ENCODE measurements around the gene COL27A1.

The COL27A1 gene

GRCh38 chr9:114169029-114169951 is 14.0 kb downstream of the COL27A1 start:
- no peak for DNase-seq

GRCh38 chr9:114169952-114170770 is 14.8 kb downstream of the COL27A1 start:
- no peak for DNase-seq

GRCh38 chr9:114170771-114171461 is 15.6 kb downstream of the COL27A1 start:
- no peak for DNase-seq

- no peak for DNase-seq
Measured at GRCh38 chr9:114171500-114171899, 16.2 kb downstream of the COL27A1 start.

DNA sequence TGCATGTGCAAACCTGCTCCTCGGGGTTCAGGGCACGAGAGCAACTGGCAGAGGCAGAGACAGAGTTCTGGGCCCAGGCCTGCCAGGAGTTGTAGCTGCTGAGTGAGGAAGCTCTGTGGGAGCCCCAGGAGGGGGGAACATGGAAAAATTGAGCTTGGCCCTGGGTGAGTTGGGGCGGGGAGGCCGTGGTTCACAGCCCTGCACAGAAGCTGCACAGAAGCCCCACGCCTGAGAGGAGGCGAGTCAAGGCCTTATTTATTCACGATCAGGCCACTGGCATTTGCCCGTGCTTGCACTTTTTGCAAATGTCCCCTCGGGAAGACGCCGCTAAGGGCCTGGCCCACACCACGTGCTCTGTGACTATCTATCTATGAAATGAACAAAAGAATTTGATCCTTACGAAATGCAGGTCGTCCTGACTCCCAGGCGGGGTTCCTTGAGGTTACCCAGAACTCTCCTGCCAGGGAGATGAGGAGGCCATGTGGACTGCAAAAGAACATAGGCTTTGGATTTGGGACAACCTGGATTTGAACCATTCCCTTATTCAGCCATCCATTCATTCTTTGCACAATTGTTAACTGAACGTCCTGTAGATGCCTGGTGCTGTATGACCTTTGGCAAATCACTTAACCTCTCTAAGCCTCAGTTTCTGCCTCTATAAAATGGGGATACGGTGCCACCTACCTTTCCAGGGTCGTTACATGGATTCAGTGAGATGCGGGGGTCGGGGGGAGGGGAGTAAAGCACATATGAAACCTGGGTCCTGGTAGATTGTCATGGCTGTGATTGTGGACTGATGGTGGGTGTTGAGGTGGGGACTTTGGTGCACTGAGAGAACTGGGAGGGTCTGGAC is 17.9 kb downstream of the COL27A1 start:
- DNase-seq, result no peak

- no peak for DNase-seq
Measured at GRCh38 chr9:114174557-114174875, 19.2 kb downstream of the COL27A1 start.

DNA sequence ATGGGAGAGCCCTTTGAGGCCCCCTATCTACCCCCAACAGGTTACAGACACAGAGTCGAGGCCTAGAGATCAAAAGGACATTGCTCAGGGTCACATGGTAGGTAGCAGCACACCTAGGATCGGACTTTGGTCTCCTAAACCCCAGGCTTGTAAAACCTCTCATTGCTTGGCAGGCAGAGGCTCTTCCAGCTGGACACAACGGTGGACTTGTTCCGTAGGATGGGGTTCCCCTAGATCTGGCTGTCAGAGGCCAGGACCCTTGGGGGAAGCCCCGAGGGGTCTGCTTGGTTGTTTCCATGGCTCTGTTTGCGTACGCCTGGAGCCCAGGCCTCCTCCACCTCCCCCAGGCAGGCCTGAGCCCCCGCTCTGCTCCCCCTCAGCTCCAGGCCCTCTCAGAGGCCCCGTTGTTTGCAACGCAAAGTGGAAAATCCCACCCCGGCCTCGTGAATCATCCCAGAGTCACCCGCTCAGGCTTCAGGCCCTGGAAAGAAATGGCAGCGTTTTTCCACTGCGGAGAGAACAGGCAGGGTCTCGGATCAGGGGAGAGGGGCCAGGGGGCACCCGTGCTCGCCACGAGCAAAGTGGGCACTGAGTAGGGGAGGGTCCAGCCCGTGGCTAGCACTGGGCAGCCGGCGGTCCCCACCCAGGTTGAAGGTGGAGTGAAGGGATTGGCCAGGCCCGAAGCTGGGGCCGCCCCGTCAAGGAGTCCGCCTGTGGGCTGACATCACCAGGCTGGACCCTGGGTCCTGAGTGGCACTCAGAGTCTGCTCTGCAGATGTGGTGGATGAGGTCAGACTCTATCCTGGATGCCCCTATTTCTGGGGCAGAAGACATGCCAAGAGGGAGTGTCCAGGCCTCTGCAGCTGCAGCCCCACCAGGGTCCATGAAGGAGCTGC is 19.8 kb downstream of the COL27A1 start:
- no peak for DNase-seq

- no peak for DNase-seq
Measured at GRCh38 chr9:114176624-114177291, 21.4 kb downstream of the COL27A1 start.

- DNase-seq, result no peak
Measured at GRCh38 chr9:114177423-114178064, 22.2 kb downstream of the COL27A1 start.

GRCh38 chr9:114178076-114178475 is 22.7 kb downstream of the COL27A1 start:
- DNase-seq, result no peak

DNA sequence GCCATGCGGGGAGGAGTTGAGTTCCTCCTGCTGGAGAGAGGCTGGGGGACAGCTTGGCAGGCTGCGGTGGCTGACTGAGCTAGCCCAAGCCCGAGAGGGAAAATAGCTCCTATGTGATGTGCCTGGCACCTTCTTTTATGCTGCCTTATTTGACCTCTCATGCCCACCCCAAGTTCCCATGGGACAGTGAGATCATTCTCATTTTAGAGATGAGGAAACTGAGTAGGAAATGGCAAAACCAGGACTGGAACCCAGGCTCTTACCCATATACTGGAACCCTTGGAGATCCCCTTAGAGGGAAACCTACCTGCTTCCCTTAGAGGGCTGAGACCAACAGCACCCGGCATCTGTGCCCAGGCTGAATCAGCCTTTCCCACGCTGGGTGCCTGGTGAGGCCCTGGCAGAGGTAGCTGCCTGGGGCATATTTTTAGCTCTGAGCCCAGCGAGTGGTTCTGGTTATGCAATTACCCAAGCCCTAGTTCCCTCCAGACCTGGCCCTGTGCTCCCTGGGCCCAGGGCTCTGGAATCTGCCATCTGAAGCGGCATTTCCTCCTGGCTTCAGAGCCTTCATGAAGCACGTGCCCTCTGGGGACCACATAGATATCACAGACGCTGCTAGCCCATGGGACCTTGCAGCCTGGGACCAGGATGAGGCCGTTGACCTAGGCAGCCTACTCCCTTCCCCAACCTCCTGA is 23.6 kb downstream of the COL27A1 start:
- DNase-seq, result no peak

GRCh38 chr9:114179516-114179915 is 24.2 kb downstream of the COL27A1 start:
- DNase-seq, result no peak

DNA sequence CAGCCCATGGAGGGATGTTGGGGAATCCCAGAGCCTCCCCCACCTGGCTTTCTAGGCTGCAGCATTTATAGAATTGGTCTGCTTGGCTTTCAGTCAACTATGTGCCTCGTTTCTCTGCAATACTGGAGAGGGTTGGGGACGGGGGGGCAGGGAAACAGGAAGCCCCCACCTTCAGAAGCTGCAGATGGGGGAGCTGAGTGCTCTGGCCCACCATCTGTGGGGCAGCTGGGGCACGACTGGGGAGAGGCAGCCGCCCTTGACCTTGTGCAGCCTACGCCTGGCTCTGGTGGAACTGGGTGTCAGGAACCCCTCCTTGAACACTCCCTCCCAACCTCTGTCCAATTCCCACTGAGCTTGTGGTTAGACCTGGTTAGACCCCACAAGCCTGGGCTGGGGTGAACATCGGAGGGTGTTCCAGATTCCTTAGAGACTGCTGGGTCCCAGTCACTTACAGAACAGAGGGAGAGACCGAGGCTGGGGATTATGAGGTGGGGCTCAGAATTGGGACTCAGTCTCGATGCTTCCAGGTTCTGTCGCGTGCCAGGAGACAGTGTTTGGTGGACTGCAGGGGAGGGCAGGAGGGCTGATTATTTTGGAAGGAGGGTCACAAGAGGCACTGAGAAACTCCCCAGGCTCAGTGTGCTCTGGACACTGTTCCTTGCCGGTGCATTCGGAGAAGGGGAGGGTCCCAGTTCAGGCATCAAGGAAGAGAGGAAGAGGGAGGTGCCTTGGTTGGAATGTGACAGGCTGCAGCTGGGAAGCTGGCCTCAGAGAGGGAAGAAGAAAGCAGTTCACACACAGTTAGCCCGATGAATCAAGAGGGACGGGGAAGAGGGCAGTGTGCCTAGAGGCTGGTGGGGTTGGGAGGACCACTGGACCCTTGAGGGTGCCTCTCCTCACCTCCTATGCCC is 25.6 kb downstream of the COL27A1 start:
- no peak for DNase-seq

DNA sequence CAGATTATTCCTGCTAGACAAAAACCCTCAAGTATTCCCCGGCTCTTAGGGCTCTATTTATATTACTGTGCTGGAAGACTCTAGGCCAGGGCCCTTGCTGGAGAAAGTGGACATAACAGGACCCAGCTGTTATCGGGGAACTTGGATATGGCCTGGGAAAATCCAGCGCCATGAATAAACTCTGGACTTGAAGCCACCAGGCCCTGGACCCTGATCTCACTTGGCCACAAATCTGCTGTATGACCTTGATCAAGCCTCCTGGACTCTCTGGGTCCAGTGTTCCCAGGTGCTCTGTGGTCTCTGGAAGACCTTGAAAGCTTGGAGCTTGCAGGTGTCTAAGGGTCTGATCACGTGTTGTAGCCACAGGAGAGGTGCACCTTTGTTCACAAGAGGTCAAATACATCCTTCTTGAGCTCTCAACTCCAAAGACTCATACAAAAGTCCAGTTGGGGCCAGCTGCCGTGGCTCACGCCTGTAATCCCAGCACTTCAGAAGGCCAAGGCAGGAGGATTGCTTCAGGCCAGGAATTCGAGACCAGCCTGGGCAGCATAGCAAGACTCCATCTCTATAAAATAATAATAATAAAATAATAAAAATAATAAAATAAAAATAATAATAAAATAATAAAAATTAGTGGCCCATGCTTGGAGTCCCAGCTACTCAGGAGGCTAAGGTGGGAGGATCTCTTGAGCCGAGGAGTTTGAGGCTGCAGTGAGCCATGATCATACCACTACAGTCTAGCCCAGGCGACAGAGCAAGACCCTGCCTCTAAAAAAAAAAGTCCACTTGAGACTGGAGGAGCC is 26.5 kb downstream of the COL27A1 start:
- DNase-seq, result no peak

DNA sequence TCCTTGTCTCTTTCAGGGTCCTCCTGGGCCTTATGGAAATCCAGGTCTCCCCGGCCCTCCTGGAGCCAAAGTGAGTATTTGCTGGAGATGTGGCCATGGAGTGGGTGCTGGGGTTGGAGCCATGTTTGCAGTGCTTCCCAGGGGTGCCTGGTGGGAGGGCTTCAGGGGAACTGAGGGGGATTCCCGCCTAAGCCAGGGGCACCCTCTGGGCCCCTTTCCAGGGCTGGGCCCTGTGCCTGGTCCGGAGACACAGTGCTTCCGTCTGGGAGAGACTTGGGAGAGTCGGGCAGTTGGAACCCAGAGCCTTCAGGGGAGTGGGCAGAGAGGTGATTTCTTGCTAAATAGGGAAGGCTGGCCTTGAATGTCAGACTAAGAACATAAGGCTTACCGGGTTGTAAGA is 27.7 kb downstream of the COL27A1 start:
- DNase-seq, result no peak

DNA sequence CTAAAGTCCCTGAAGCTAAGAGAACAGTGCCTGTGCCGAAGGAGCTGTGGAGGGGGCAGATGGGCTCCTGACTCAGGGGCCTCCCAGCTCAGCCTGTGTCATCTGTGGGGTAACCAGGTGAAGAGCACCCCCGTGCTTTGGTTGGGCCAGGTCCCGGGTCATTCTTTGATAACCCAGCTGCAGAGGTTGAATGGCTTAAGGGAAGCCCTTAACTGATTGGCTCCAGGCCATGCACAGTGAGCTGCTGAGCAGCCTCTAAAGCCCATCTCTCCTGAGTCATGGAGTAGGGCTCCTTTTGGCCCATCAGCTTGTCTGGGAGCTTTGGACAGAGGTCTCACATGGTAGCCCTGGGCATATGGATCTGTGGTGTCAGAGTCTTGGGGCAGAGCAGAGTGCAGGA is 28.7 kb downstream of the COL27A1 start:
- DNase-seq, result no peak

GRCh38 chr9:114184866-114185265 is 29.5 kb downstream of the COL27A1 start:
- no peak for DNase-seq

Measured in activated naive CD4-positive, alpha-beta T cell (primary cell).